HFF-Myc (cell line): ENCODE measurements around the gene SCP2.

Source experiments
- DNase-seq: peaks from one replicate; pipeline ENCODE4 v3.0.0-alpha.2; 2011; ENCODE audit warnings: low read depth; ENCODE audit errors: extremely low read depth
- H3K4me3 ChIP-seq: replicated peaks from 2 replicates; pipeline ENCODE4 v1.5.1; 2011; ENCODE audit warnings: low read depth, mild to moderate bottlenecking, control low read depth, low read length
- TF ChIP-seq, protein P1 (sequence below): IDR thresholded peaks from 2 replicates; pipeline ENCODE4 v1.5.1; 2012; ENCODE audit warnings: mild to moderate bottlenecking, low read depth, low read length, control low read depth; ENCODE audit errors: missing control alignments

SCP2 gene

DNA sequence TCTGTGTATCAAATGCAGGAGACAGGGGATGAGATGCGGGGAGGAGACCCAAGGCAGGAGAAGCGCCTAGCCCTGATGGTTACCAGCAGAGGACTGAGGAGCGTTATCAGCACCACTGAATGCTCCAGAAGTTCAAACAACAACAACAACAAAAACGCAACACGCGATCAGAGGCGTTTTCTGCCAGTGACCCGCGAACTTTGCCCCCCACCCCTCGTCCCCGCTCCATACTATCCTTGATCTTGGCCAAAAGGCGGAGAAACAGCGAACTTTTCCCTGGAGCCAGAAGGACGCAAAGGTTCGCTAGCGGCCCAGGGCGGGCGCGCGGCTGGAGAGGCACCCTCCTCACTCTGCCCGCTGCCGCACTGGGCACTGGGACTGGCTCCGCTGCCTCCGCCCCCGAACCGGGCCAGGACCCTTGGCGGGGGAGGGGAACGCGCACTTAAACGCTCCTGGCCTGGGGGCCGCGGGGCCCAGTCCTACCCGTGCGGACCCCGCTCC lies 6.2 kb upstream of the SCP2 start:
- TF ChIP-seq, protein P1, sequence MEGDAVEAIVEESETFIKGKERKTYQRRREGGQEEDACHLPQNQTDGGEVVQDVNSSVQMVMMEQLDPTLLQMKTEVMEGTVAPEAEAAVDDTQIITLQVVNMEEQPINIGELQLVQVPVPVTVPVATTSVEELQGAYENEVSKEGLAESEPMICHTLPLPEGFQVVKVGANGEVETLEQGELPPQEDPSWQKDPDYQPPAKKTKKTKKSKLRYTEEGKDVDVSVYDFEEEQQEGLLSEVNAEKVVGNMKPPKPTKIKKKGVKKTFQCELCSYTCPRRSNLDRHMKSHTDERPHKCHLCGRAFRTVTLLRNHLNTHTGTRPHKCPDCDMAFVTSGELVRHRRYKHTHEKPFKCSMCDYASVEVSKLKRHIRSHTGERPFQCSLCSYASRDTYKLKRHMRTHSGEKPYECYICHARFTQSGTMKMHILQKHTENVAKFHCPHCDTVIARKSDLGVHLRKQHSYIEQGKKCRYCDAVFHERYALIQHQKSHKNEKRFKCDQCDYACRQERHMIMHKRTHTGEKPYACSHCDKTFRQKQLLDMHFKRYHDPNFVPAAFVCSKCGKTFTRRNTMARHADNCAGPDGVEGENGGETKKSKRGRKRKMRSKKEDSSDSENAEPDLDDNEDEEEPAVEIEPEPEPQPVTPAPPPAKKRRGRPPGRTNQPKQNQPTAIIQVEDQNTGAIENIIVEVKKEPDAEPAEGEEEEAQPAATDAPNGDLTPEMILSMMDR, result no peak
- peak overlapping the region; percentile 47 for H3K4me3 ChIP-seq
- DNase-seq, result no peak

DNA sequence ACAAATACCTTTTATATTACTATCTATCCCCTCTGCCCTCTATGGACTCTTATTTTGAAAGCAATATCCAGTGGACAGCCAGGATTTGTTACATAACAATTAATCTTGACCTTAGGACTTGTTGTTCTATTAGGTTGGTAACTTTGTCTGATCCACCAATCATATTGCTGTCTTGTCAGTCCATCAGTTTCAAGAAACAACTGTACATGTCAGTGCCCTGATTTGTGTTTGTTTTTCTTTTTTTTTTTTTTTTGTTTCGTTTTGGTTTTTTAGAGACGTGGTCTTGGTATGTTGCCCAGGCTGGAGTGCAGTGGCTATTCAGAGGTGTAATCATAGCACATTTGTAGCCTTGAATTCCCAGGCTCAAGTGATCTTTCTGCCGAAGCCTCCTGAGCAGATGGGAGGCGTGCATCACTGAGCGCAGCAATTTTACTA lies 1.5 kb upstream of the SCP2 start:
- H3K4me3 ChIP-seq, result no peak overlapping the region
- TF ChIP-seq, protein P1, result no peak
- DNase-seq, result no peak

DNA sequence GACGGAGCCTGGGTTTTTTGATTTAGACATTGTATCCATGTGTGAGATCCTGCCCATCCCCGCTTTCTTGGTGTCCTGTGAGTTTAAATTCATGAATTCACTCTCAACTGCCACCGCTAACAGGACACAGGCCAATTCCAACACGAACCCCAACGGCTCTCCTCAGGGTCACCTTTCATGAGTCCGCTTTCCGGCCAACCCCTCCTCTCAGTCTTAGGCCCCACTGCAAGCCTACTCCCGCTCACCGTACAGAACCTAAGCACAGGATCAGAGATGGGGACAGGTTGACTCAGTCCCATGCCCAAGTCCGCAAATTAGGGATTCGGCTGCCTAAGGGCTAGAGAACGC lies 238 bp upstream of the SCP2 start:
- TF ChIP-seq, protein P1, result no peak
- no peak for DNase-seq
- peak overlapping the region; percentile 66 for H3K4me3 ChIP-seq

DNA sequence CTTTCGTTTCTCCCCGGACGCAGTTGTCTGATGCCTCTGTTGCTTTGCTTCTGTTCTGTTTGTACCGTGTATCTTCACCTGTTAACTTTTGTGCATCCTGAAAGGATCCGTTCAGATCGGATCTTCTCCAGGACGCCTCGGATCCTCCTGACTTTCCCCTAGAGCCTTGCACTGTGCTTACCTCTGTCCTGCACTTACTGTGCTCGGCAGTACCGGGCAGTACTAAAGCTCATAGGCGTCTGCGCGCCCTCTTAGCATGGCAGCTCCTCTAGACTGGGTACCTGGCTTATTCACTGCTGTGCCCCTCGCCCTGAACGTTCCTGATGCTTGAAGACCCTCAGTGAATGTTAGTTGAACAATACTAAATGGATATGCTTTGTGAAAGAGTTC lies 934 bp downstream of the SCP2 start:
- TF ChIP-seq, protein P1, result no peak
- peak overlapping the region; percentile 66 for H3K4me3 ChIP-seq
- no peak for DNase-seq

DNA sequence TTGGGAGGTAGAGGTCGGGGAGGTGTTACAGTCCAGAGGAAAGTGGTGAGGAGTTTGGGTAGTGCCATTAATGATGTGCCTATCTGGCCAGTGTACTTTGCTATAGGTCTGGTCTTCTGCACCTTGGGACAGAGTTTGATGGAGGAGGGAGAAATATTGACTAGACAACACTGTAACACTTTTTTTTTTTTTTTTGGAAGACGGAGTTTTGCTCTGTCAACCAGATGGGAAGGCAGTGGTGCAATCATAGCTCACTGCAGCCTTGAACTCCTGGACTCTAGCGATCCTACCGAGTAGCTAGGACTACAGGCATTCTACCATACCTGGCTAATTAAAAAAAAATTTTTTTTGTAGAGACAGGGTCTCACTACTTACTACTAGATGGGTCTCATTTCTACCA lies 1.9 kb downstream of the SCP2 start:
- no peak for DNase-seq
- TF ChIP-seq, protein P1, result no peak
- no peak overlapping the region for H3K4me3 ChIP-seq

DNA sequence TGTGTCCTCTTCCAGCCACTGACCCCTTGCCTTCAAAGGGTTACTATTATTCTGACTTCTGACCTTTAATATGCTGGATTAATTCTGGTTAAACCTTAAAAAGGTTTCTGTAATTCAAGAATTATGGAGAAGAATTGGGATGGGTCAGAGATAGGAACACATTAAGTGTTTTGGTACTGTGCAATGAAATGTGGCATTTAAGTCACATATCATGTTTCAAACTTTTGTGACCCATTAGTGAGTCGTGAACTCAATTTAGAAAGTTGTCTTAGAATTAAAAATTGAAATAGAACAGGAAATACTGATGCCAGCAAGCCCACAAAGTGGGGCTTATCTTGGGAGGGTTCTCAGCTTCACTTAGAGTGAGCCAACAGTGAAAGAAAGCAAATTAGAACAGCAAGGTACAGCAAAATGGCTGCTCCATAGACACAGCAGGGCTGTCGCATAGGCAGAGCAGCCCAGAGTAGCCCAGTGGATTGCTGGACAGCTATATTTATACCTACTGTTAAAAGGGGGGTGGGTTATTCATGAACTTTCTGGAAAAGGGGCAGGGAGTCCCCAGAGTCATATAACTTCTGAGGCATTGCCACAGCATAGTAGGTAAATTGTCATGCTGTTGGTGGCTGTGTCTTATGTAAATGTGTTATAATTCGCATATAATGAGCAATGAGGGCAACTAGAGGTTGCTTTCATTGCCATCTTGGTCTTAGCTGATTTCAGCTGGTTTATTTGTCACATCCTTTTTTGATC lies 10.5 kb downstream of the SCP2 start:
- TF ChIP-seq, protein P1, result no peak
- DNase-seq, result no peak
- H3K4me3 ChIP-seq, result no peak overlapping the region

DNA sequence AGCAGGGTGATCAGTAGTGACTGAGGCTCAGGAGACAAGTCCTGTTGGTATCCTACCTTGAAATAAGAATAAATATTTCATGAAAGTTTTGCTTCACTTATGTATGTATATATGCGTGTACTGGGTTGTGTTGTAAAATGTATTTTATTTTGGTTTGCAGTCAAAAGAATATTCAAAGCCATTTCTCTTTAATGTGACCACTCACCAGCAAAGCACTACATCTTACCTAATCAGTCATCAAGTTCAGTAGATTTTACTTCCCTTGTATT lies 11.0 kb downstream of the SCP2 start:
- H3K4me3 ChIP-seq, result no peak overlapping the region
- TF ChIP-seq, protein P1, result no peak
- DNase-seq, result no peak
